Measurements from ENCODE around the gene NBDY.

Gene NBDY

DNA sequence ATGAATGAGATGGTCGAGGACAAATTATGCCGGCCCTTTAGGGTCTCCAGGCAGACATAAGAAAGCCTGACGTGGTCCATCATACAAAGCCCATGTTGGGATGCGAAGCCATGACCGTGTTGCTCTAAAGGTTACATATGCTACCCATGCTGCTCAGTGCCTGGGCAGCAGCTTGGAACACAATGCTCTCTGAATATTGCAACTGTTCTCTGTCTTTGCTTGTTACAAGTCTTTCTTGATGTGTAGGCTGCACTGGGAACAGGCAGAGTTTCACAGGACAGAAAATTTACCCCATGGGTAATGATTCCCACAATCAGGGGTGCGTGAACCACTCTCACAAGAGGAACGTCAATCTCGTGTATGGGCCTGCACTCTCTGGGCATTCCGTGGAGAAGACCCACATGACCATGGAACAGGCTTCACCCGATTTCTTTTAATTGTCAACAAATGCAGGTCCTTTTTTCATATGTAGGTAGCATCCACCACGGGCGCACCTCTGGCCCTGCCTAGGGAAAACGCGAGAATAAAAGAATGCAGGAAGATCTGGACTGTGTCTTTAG lies 66.3 kb downstream of the NBDY start:
- H3K4me3 ChIP-seq (replicated peaks; ENCODE audit: low read depth, low read length): no peak overlapping the region
- no peak for DNase-seq (ENCODE audit: low read depth)
- no peak for TF ChIP-seq CTCF (IDR thresholded peaks at IDR 0.05; ENCODE audit: low read length, missing control alignments)

- no peak for TF ChIP-seq CTCF (IDR thresholded peaks at IDR 0.05; ENCODE audit: low read length, missing control alignments)
- no peak for DNase-seq (ENCODE audit: low read depth)
- no peak overlapping the region for H3K4me3 ChIP-seq (replicated peaks; ENCODE audit: low read depth, low read length)
These were observed 67.8 kb downstream of the NBDY start for GRCh38 chrX:56796641-56797395.

DNA sequence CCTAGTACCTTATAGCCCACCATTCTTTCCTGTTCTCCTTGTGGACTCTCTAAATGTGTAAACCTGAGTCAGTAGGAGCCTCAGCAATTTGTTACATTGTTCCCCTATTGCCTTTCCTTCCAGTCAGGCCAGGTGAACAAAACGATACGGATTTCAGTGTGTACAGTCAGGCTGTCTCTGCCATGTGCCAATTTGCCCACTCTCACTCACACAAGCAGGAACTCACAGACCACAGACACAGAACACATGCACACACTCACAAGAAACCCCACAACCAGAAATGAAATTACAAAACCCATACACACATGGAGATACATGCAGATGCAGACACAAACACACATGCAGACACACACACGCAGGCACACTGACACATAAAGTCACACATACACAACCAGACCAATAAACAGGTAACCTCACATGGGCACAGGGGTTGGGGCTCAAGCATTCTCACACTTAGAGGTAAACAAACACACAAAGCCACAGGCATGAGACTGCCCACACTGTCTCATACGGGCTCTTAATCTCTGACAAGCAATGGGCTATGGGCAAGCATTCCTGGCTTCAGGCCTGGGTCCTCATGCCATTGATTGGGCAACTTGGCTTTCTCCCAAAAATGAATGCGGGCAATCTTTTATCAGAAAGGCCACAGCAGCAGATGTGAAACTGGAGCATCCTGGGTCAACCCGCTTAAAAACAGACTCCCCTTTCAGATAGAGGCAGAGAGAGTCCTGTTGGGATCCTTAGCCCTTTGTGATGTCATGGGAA lies 68.7 kb downstream of the NBDY start:
- H3K4me3 ChIP-seq (replicated peaks; ENCODE audit: low read depth, low read length): no peak overlapping the region
- peak; percentile 44 for DNase-seq (ENCODE audit: low read depth)
- no peak for TF ChIP-seq CTCF (IDR thresholded peaks at IDR 0.05; ENCODE audit: low read length, missing control alignments)

DNA sequence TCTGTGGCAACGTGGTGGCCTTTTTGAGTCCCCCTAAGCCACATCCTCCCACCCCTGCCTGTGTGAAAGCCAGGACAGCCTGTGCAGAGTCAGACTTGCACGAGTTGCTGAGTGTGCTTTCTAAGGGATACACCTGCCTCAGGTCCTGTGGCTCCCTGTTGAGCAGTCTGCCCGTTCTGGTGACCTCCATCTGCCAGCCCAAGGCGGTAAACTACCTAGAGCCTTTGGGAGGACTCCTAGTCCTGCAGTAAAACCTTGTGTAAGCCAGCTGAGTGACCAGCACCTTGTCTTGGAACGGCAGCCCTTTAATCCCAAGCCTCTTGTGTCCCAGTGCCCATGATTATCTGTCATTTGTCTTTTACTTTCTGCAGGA lies 69.3 kb downstream of the NBDY start:
- DNase-seq (ENCODE audit: low read depth): no peak
- no peak overlapping the region for H3K4me3 ChIP-seq (replicated peaks; ENCODE audit: low read depth, low read length)
- no peak for TF ChIP-seq CTCF (IDR thresholded peaks at IDR 0.05; ENCODE audit: low read length, missing control alignments)

GRCh38 chrX:56798866-56799758 lies 70.1 kb downstream of the NBDY start:
- no peak for DNase-seq (ENCODE audit: low read depth)
- no peak overlapping the region for H3K4me3 ChIP-seq (replicated peaks; ENCODE audit: low read depth, low read length)
- TF ChIP-seq CTCF (IDR thresholded peaks at IDR 0.05; ENCODE audit: low read length, missing control alignments): no peak

DNA sequence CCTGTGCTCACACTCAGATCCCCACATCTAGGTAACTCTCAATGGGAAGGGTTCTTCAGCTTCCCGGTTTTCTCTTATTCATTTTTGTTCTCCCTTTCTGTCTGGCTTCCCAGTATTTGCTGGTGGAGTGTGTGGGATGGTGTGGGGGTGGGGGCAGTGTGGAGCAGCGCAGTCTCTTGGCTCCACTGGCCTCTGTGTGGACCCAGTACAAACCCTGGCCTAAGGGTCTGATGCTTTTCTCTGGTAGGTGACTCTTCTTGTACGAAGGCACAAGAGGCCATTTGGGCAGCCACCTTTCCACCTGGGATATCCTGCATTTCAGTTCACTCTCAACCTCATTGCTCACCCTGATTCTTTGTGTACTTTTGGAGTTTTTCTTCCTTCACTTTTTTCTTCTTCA lies 71.3 kb downstream of the NBDY start:
- DNase-seq (ENCODE audit: low read depth): no peak
- TF ChIP-seq CTCF (IDR thresholded peaks at IDR 0.05; ENCODE audit: low read length, missing control alignments): no peak
- H3K4me3 ChIP-seq (replicated peaks; ENCODE audit: low read depth, low read length): no peak overlapping the region

Data from fibroblast of pulmonary artery (primary cell).